ENCODE data around the gene HEPN1. TPM values are rescaled to one million over a fixed set of nuclear protein-coding genes. Genes with fewer than 3 reads are reported as not detected.

HEPN1 gene
- total RNA-seq, 1 experiment from 2014 or later = not detected

DNA sequence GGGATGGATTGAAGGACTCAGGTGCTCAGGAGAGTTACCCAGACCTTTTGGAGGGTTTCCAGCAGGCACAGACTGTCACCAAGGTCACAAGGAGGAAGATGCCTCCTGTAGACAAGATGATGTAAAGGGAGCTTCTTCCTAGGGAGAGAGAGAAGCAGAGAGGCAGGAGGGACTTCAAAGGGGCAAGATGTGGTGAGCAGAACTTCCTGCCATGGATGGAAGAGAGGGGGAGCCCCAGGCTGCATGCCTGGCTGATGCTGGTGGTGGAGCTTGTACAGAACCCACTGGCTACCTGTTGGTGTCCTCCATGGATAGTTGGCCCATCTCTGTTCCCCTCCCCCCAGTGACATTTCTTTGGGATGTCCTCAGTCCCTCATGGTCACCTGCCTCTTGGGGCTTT, 4.2 kb downstream of the HEPN1 start (continued):
- TF ChIP-seq NR1H2 (CRISPR knock-in tag; IDR thresholded peaks at IDR 0.05) = no peak
- TF ChIP-seq HMGA2 (CRISPR knock-in tag; IDR thresholded peaks at IDR 0.05) = no peak
- no peak for TF ChIP-seq NR2C2 (CRISPR knock-in tag; IDR thresholded peaks at IDR 0.05)
- TF ChIP-seq, protein P1, sequence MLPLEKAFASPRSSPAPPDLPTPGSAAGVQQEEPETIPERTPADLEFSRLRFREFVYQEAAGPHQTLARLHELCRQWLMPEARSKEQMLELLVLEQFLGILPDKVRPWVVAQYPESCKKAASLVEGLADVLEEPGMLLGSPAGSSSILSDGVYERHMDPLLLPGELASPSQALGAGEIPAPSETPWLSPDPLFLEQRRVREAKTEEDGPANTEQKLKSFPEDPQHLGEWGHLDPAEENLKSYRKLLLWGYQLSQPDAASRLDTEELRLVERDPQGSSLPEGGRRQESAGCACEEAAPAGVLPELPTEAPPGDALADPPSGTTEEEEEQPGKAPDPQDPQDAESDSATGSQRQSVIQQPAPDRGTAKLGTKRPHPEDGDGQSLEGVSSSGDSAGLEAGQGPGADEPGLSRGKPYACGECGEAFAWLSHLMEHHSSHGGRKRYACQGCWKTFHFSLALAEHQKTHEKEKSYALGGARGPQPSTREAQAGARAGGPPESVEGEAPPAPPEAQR (CRISPR knock-in tag; IDR thresholded peaks at IDR 0.05) = no peak
- TF ChIP-seq ZNF671 (CRISPR knock-in tag; IDR thresholded peaks at IDR 0.05) = no peak
- TF ChIP-seq, protein P2, sequence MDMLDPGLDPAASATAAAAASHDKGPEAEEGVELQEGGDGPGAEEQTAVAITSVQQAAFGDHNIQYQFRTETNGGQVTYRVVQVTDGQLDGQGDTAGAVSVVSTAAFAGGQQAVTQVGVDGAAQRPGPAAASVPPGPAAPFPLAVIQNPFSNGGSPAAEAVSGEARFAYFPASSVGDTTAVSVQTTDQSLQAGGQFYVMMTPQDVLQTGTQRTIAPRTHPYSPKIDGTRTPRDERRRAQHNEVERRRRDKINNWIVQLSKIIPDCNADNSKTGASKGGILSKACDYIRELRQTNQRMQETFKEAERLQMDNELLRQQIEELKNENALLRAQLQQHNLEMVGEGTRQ (CRISPR knock-in tag; IDR thresholded peaks at IDR 0.05) = no peak

DNA sequence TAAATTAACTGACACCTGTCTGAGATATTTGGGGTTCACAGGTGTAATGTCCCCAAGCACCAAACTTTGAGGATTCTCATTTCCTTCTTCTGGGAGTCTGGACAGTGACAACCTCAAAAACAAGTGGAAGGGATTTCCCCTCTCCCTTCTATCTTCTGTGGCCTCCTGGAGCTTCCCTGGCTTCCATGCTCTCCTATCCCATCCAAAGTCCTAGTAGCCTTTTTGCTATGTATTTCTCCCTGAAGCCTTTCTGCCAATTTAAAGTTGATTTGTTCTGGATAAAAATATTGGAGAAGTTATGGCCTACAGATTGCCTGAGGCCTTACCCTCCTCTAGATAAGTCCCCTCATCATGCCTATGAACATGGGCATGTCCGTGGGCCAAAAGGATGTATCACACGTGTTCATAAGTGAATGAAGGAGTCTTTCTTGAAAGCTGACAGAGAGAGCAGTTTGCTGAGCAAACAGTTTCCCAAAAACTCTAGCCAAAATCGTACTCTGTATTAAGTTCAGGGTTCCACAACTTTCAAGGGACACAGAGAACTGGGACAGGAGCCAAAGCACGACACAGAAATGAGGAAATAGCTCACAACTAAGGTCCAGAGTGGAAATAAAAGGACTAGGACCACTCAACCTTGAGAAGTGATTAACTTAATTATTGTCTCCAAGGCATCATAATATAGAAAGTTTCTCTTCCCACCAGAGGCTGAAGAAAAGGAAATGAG, 10.1 kb downstream of the HEPN1 start:
- TF ChIP-seq ZNF671 (CRISPR knock-in tag; IDR thresholded peaks at IDR 0.05) (no peak), PRRX2 (CRISPR knock-in tag; IDR thresholded peaks at IDR 0.05) (no peak), IRF2 (CRISPR knock-in tag; IDR thresholded peaks at IDR 0.05; ENCODE audit: borderline replicate concordance, low read depth) (no peak), KAT7 (CRISPR knock-in tag; IDR thresholded peaks at IDR 0.05; ENCODE audit: borderline replicate concordance) (no peak)
- H3K4me1 Mint-ChIP-seq = no peaks in the 10 kb centered on the region
- H3K9me3 Mint-ChIP-seq = no peaks in the 10 kb centered on the region
- ATAC-seq = no peak
- POLR2A ChIA-PET = no interaction called here
- no peak overlapping the region for H3K4me3 Mint-ChIP-seq
- no peak for DNase-seq (ENCODE audit: low spot score)
- H3K36me3 Mint-ChIP-seq = no peaks in the 10 kb centered on the region
- H3K27me3 Mint-ChIP-seq (ENCODE audit: low read depth) = peaks cover 52% of the 10 kb centered on the region
- CTCF ChIA-PET = interaction anchor here (2.4 kb wide), 1 partner anchor 53 kb away, joined by 9 read pairs; no protein-coding TSS in a partner anchor
- H3K27ac Mint-ChIP-seq = no peak overlapping the region

DNA sequence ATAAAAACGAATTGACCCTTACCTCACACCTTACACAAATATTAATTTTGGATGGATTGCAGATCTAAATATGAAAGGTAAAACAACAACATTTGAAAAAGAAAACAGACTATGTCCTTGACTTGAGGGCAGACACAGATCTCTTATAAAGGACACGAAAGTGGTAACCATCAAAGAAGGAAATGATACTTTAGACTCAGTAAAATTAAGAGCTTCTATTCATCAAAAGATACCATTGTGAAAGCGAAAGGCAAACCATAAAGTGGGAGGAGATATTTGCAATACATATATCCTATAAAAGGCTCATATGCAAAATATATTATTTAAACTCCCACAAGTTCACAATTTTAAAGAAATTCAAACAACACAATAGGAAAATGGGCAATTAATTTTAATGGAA, 11.7 kb downstream of the HEPN1 start:
- ChIA-PET CTCF (no interaction called here), POLR2A (no interaction called here)
- no peaks in the 10 kb centered on the region for H3K4me1 Mint-ChIP-seq
- no peak for ATAC-seq
- no peak for DNase-seq (ENCODE audit: low spot score)
- H3K27me3 Mint-ChIP-seq (ENCODE audit: low read depth) = peaks cover 37% of the 10 kb centered on the region
- H3K36me3 Mint-ChIP-seq = no peaks in the 10 kb centered on the region
- H3K4me3 Mint-ChIP-seq = no peak overlapping the region
- H3K27ac Mint-ChIP-seq = no peak overlapping the region
- no peaks in the 10 kb centered on the region for H3K9me3 Mint-ChIP-seq
- no peak for TF ChIP-seq ZNF281 (CRISPR knock-in tag; IDR thresholded peaks at IDR 0.05)
- TF ChIP-seq, protein P3, sequence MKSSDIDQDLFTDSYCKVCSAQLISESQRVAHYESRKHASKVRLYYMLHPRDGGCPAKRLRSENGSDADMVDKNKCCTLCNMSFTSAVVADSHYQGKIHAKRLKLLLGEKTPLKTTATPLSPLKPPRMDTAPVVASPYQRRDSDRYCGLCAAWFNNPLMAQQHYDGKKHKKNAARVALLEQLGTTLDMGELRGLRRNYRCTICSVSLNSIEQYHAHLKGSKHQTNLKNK (CRISPR knock-in tag; IDR thresholded peaks at IDR 0.05) = no peak
- no peak for TF ChIP-seq NR2C2 (CRISPR knock-in tag; IDR thresholded peaks at IDR 0.05)
- no peak for TF ChIP-seq ATF6 (CRISPR knock-in tag; IDR thresholded peaks at IDR 0.05)
- no peak for TF ChIP-seq KAT7 (CRISPR knock-in tag; IDR thresholded peaks at IDR 0.05; ENCODE audit: borderline replicate concordance)
- TF ChIP-seq ZNF671 (CRISPR knock-in tag; IDR thresholded peaks at IDR 0.05) = no peak
- no peak for TF ChIP-seq ZNF532 (CRISPR knock-in tag; IDR thresholded peaks at IDR 0.05; ENCODE audit: borderline replicate concordance)
- TF ChIP-seq, protein P4, sequence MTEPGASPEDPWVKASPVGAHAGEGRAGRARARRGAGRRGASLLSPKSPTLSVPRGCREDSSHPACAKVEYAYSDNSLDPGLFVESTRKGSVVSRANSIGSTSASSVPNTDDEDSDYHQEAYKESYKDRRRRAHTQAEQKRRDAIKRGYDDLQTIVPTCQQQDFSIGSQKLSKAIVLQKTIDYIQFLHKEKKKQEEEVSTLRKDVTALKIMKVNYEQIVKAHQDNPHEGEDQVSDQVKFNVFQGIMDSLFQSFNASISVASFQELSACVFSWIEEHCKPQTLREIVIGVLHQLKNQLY (CRISPR knock-in tag; IDR thresholded peaks at IDR 0.05) = no peak
- TF ChIP-seq FOXP4 (CRISPR knock-in tag; IDR thresholded peaks at IDR 0.05) = no peak
- no peak for TF ChIP-seq ZNF138 (CRISPR knock-in tag; conservative IDR thresholded peaks at IDR 0.05)
- TF ChIP-seq ZNF317 (CRISPR knock-in tag; IDR thresholded peaks at IDR 0.05; ENCODE audit: borderline replicate concordance, low read depth) = no peak
